ENCODE results near the gene NHSL1. TPM values are rescaled to one million over a fixed set of nuclear protein-coding genes. Genes with fewer than 3 reads are reported as not detected.

NHSL1 gene
- total and polyA plus RNA-seq, 4 donors, result 6.6 to 33.0 (median 20.7) TPM

DNA sequence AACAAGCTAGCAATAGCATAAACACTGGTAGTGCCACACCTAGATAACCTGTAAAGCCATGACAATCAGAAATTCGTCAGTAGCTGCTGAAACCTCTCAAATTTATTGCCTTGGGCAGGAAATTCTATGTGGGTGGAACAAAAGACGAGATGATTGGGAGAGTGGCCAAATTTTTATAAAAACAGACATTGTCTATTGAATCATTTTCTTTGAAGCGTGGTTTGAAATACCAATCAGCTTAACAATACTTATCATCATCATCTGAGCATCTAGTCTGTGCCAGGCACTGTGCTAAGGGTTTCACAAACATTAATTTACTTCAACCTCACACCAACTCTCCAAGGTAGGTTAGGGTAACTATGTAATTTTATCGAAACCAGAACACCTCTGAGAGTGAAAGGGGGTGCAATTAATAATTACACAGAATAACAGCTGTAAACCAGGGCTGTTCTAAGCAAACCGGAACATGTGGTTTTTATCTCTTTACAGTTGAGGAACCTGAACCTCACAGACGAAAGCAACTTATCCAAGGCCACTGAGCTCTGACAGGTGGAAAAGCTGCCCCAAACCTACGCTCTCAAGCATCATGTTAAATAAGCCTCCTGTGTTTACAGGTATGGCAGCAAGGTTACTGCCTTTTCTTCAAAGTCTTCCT is 43.4 kb downstream of the NHSL1 start:
- H3K27ac ChIP-seq (ENCODE audit: low read depth in 1 of 2, low read length in 2 of 2), result no peak overlapping the region
- TF ChIP-seq NR2F2 (IDR thresholded peaks at IDR 0.05), result no peak
- TF ChIP-seq, protein P1, sequence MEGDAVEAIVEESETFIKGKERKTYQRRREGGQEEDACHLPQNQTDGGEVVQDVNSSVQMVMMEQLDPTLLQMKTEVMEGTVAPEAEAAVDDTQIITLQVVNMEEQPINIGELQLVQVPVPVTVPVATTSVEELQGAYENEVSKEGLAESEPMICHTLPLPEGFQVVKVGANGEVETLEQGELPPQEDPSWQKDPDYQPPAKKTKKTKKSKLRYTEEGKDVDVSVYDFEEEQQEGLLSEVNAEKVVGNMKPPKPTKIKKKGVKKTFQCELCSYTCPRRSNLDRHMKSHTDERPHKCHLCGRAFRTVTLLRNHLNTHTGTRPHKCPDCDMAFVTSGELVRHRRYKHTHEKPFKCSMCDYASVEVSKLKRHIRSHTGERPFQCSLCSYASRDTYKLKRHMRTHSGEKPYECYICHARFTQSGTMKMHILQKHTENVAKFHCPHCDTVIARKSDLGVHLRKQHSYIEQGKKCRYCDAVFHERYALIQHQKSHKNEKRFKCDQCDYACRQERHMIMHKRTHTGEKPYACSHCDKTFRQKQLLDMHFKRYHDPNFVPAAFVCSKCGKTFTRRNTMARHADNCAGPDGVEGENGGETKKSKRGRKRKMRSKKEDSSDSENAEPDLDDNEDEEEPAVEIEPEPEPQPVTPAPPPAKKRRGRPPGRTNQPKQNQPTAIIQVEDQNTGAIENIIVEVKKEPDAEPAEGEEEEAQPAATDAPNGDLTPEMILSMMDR (IDR thresholded peaks at IDR 0.05; ENCODE audit: low read depth, low read length, missing input control), result no peak
- TF ChIP-seq, protein P2, sequence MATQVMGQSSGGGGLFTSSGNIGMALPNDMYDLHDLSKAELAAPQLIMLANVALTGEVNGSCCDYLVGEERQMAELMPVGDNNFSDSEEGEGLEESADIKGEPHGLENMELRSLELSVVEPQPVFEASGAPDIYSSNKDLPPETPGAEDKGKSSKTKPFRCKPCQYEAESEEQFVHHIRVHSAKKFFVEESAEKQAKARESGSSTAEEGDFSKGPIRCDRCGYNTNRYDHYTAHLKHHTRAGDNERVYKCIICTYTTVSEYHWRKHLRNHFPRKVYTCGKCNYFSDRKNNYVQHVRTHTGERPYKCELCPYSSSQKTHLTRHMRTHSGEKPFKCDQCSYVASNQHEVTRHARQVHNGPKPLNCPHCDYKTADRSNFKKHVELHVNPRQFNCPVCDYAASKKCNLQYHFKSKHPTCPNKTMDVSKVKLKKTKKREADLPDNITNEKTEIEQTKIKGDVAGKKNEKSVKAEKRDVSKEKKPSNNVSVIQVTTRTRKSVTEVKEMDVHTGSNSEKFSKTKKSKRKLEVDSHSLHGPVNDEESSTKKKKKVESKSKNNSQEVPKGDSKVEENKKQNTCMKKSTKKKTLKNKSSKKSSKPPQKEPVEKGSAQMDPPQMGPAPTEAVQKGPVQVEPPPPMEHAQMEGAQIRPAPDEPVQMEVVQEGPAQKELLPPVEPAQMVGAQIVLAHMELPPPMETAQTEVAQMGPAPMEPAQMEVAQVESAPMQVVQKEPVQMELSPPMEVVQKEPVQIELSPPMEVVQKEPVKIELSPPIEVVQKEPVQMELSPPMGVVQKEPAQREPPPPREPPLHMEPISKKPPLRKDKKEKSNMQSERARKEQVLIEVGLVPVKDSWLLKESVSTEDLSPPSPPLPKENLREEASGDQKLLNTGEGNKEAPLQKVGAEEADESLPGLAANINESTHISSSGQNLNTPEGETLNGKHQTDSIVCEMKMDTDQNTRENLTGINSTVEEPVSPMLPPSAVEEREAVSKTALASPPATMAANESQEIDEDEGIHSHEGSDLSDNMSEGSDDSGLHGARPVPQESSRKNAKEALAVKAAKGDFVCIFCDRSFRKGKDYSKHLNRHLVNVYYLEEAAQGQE (IDR thresholded peaks at IDR 0.05), result no peak
- no peak for TF ChIP-seq HNF4A (conservative IDR thresholded peaks at IDR 0.05)
- no peak for TF ChIP-seq GABPA (IDR thresholded peaks at IDR 0.05 in 1 of 2, conservative IDR thresholded peaks at IDR 0.05 in 1 of 2)
- TF ChIP-seq TAF1 (conservative IDR thresholded peaks at IDR 0.05), result no peak
- TF ChIP-seq RXRA (IDR thresholded peaks at IDR 0.05), result no peak
- H3K27me3 ChIP-seq (ENCODE audit: control insufficient read depth in 4 of 4, insufficient read depth in 4 of 4, low read length in 3 of 4), result no peaks in the 10 kb centered on the region
- 68% methylated on average over 7 of the region's 7 CpGs for WGBS
- no peaks in the 10 kb centered on the region for H3K9me3 ChIP-seq (ENCODE audit: control insufficient read depth in 4 of 4, low read length in 3 of 4)
- H3K4me1 ChIP-seq (ENCODE audit: control insufficient read depth in 4 of 4, insufficient read depth in 4 of 4, low read length in 3 of 4), result no peaks in the 10 kb centered on the region
- H3K4me3 ChIP-seq (ENCODE audit: low read depth in 1 of 3, low read length in 3 of 3), result no peak overlapping the region
- H3K9ac ChIP-seq (ENCODE audit: low read depth in 1 of 2, low read length in 2 of 2), result no peak overlapping the region
- DNase-seq (ENCODE audit: low spot score), result no peak
- peaks cover 0 to 27% (median under 1%) of the 10 kb centered on the region in 4 donors for H3K36me3 ChIP-seq (ENCODE audit: control insufficient read depth in 4 of 4, insufficient read depth in 3 of 4, low read depth in 1 of 4, low read length in 3 of 4)

DNA sequence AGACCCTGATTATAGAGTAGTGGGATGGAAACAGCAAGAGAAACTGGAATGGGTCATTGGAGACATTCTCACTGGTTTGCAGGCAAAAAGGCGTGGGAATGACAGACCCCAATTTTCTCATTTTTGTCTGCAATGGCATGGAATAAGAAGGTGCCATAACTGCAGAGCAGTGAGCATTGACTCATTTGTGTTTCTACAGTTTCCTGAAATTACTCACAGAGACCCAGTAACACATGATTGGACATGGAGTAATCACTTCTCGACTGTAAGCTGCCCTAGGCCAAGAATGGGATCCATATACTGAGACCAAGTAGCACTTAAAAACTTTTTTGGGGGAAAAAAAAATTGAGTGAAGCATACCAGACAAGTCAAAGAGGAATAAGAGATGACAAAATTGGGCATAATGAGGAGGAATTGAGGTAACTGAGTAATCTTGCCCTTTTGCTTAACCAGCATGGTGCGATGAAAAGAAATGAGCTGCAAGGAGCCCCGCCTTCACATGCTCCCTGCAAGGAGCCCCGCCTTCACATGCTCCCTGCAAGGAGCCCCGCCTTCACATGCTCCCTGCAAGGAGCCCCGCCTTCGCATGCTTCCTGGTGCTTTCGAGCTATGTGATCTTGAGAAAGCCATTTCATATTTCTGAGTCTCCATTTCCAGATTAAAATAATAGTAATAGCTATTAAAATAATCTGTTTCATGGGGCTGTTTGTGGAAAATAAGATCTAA is 44.1 kb downstream of the NHSL1 start:
- 81% methylated on average over 9 of the region's 9 CpGs for WGBS
- no peak for TF ChIP-seq FOXA2 (IDR thresholded peaks at IDR 0.05)
- TF ChIP-seq, protein P3, sequence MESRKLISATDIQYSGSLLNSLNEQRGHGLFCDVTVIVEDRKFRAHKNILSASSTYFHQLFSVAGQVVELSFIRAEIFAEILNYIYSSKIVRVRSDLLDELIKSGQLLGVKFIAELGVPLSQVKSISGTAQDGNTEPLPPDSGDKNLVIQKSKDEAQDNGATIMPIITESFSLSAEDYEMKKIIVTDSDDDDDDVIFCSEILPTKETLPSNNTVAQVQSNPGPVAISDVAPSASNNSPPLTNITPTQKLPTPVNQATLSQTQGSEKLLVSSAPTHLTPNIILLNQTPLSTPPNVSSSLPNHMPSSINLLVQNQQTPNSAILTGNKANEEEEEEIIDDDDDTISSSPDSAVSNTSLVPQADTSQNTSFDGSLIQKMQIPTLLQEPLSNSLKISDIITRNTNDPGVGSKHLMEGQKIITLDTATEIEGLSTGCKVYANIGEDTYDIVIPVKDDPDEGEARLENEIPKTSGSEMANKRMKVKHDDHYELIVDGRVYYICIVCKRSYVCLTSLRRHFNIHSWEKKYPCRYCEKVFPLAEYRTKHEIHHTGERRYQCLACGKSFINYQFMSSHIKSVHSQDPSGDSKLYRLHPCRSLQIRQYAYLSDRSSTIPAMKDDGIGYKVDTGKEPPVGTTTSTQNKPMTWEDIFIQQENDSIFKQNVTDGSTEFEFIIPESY (IDR thresholded peaks at IDR 0.05), result no peak
- TF ChIP-seq GABPA (IDR thresholded peaks at IDR 0.05 in 1 of 2, conservative IDR thresholded peaks at IDR 0.05 in 1 of 2), result no peak
- TF ChIP-seq, protein P2 (IDR thresholded peaks at IDR 0.05), result no peak
- TF ChIP-seq, protein P4, sequence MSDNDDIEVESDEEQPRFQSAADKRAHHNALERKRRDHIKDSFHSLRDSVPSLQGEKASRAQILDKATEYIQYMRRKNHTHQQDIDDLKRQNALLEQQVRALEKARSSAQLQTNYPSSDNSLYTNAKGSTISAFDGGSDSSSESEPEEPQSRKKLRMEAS (IDR thresholded peaks at IDR 0.05), result no peak
- no peak for TF ChIP-seq HNF4G (IDR thresholded peaks at IDR 0.05)
- no peak for TF ChIP-seq HNF4A (conservative IDR thresholded peaks at IDR 0.05)
- TF ChIP-seq JUND (IDR thresholded peaks at IDR 0.05), result no peak
- TF ChIP-seq RAD21 (IDR thresholded peaks at IDR 0.05), result no peak
- no peak for TF ChIP-seq NR2F2 (IDR thresholded peaks at IDR 0.05)
- TF ChIP-seq FOXA1 (IDR thresholded peaks at IDR 0.05), result no peak
- TF ChIP-seq, protein P5, sequence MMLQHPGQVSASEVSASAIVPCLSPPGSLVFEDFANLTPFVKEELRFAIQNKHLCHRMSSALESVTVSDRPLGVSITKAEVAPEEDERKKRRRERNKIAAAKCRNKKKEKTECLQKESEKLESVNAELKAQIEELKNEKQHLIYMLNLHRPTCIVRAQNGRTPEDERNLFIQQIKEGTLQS (IDR thresholded peaks at IDR 0.05), result no peak
- no peak for TF ChIP-seq YY1 (IDR thresholded peaks at IDR 0.05)
- no peak for TF ChIP-seq RXRA (IDR thresholded peaks at IDR 0.05)
- TF ChIP-seq SP1 (IDR thresholded peaks at IDR 0.05), result no peak
- no peak for TF ChIP-seq EGR1 (IDR thresholded peaks at IDR 0.05; ENCODE audit: low read depth in 2 of 2)
- no peak overlapping the region for H3K9ac ChIP-seq (ENCODE audit: low read depth in 1 of 2, low read length in 2 of 2)
- no peaks in the 10 kb centered on the region for H3K9me3 ChIP-seq (ENCODE audit: control insufficient read depth in 4 of 4, low read length in 3 of 4)
- H3K27me3 ChIP-seq (ENCODE audit: control insufficient read depth in 4 of 4, insufficient read depth in 4 of 4, low read length in 3 of 4), result no peaks in the 10 kb centered on the region
- peaks cover 0 to 25% (median under 1%) of the 10 kb centered on the region in 4 donors for H3K36me3 ChIP-seq (ENCODE audit: control insufficient read depth in 4 of 4, insufficient read depth in 3 of 4, low read depth in 1 of 4, low read length in 3 of 4)
- H3K4me3 ChIP-seq (ENCODE audit: low read depth in 1 of 3, low read length in 3 of 3), result no peak overlapping the region
- no peak for DNase-seq (ENCODE audit: low spot score)
- H3K27ac ChIP-seq (ENCODE audit: low read depth in 1 of 2, low read length in 2 of 2), result no peak overlapping the region
- H3K4me1 ChIP-seq (ENCODE audit: control insufficient read depth in 4 of 4, insufficient read depth in 4 of 4, low read length in 3 of 4), result no peaks in the 10 kb centered on the region

All from liver (tissue), 9 donors.